ENCODE measurements around the gene HIVEP3.
"Not testable (repeated sequence)": the region's sequence is repeated elsewhere in the genome, so short reads cannot be mapped to it uniquely, and the experiment has no call there.

Gene HIVEP3

GRCh38 chr1:41573785-41574713 lies 344.7 kb downstream of the HIVEP3 start:
- FAIRE-seq: no peak

- FAIRE-seq: no peak
Measured at GRCh38 chr1:41573194-41573593, 345.5 kb downstream of the HIVEP3 start.

- FAIRE-seq: no peak
Measured at GRCh38 chr1:41572224-41572623, 346.5 kb downstream of the HIVEP3 start.

- FAIRE-seq: no peak
Measured at GRCh38 chr1:41571041-41571440, 347.7 kb downstream of the HIVEP3 start.

- no peak for FAIRE-seq
Measured at GRCh38 chr1:41568204-41568603, 350.5 kb downstream of the HIVEP3 start.

GRCh38 chr1:41566969-41567368 lies 351.8 kb downstream of the HIVEP3 start:
- no peak for FAIRE-seq

GRCh38 chr1:41566274-41566885 lies 352.3 kb downstream of the HIVEP3 start:
- FAIRE-seq: no peak

GRCh38 chr1:41564741-41565475 lies 353.8 kb downstream of the HIVEP3 start:
- no peak for FAIRE-seq

GRCh38 chr1:41562328-41562727 lies 356.4 kb downstream of the HIVEP3 start:
- FAIRE-seq: no peak

- FAIRE-seq: no peak
Measured at GRCh38 chr1:41560931-41561330, 357.8 kb downstream of the HIVEP3 start.

- FAIRE-seq: no peak
Measured at GRCh38 chr1:41560496-41560895, 358.2 kb downstream of the HIVEP3 start.

- FAIRE-seq: no peak
Measured at GRCh38 chr1:41559331-41559730, 359.4 kb downstream of the HIVEP3 start.

GRCh38 chr1:41558761-41559171 lies 360.0 kb downstream of the HIVEP3 start:
- FAIRE-seq: no peak

GRCh38 chr1:41557751-41558455 lies 360.8 kb downstream of the HIVEP3 start:
- FAIRE-seq: no peak

- FAIRE-seq: not testable (repeated sequence)
Measured at GRCh38 chr1:41554746-41555145, 364.0 kb downstream of the HIVEP3 start.

GRCh38 chr1:41547781-41548560 lies 370.8 kb downstream of the HIVEP3 start:
- no peak for FAIRE-seq

- FAIRE-seq: no peak
Measured at GRCh38 chr1:41547336-41547735, 371.4 kb downstream of the HIVEP3 start.

- no peak for FAIRE-seq
Measured at GRCh38 chr1:41546833-41547135, 371.9 kb downstream of the HIVEP3 start.

- no peak for FAIRE-seq
Measured at GRCh38 chr1:41545996-41546832, 372.5 kb downstream of the HIVEP3 start.

- no peak for FAIRE-seq
Measured at GRCh38 chr1:41542196-41542930, 376.4 kb downstream of the HIVEP3 start.

GRCh38 chr1:41541592-41541952 lies 377.1 kb downstream of the HIVEP3 start:
- FAIRE-seq: no peak
